Fibroblast of lung (primary cell): ENCODE measurements around the gene PFAS. TPM values are rescaled to one million over a fixed set of nuclear protein-coding genes. Genes with fewer than 3 reads are reported as not detected.

Source experiments
- DNase-seq, 2 donors: peaks; one replicate each; pipeline versions ENCODE4 v3.0.0 to v3.0.0-alpha.2; 2010; ENCODE audit warnings: low read depth in 2 of 2
- H2AFZ ChIP-seq: 2 replicates; pipeline ENCODE4 v1.5.1; 2012; ENCODE audit warnings: low read length, control low read depth, inconsistent platforms
- H3K27ac ChIP-seq: 2 replicates; pipeline ENCODE4 v1.5.1; 2011; ENCODE audit warnings: low read length, control low read depth; ENCODE audit not compliant: insufficient read depth
- H3K27me3 ChIP-seq: 2 replicates; pipeline ENCODE4 v1.5.1; 2011; ENCODE audit warnings: mild to moderate bottlenecking, low read length; ENCODE audit not compliant: control insufficient read depth, insufficient read depth
- H3K36me3 ChIP-seq: 2 replicates; pipeline ENCODE4 v1.5.1; 2011; ENCODE audit warnings: low read length; ENCODE audit not compliant: control insufficient read depth, insufficient read depth
- H3K4me1 ChIP-seq: 2 replicates; pipeline ENCODE4 v1.5.1; 2011; ENCODE audit warnings: low read length; ENCODE audit not compliant: control insufficient read depth, insufficient read depth; ENCODE audit errors: extremely low read depth
- H3K4me2 ChIP-seq: 2 replicates; pipeline ENCODE4 v1.5.1; 2011; ENCODE audit warnings: low read length, control low read depth; ENCODE audit not compliant: insufficient read depth; ENCODE audit errors: extremely low read depth
- H3K4me3 ChIP-seq, 4 experiments: fragments of 200-600 bp in 1 of 4; sonication (generic) in 1 of 4; replicated peaks in 1 of 4; 2 replicates each; pipeline ENCODE4 v1.5.1; 2011 to 2016; ENCODE audit warnings: low read length in 4 of 4, low read depth in 3 of 4, mild to moderate bottlenecking in 3 of 4, control low read depth in 2 of 4, inconsistent platforms in 1 of 4, mixed read lengths in 1 of 4; ENCODE audit not compliant: insufficient read depth in 1 of 4; ENCODE audit errors: control extremely low read depth in 1 of 4
- H3K79me2 ChIP-seq: 2 replicates; pipeline ENCODE4 v1.5.1; 2012; ENCODE audit warnings: mild to moderate bottlenecking, low read length, inconsistent platforms; ENCODE audit not compliant: control insufficient read depth, insufficient read depth
- H3K9ac ChIP-seq: 2 replicates; pipeline ENCODE4 v1.5.1; 2011; ENCODE audit warnings: mild to moderate bottlenecking, low read length, control low read depth; ENCODE audit not compliant: insufficient read depth
- H3K9me3 ChIP-seq: 2 replicates; pipeline ENCODE4 v1.5.1; 2012; ENCODE audit warnings: low read depth, low read length; ENCODE audit not compliant: control insufficient read depth, insufficient read depth
- H4K20me1 ChIP-seq: 2 replicates; pipeline ENCODE4 v1.5.1; 2011; ENCODE audit warnings: low read length; ENCODE audit not compliant: control insufficient read depth, insufficient read depth; ENCODE audit errors: extremely low read depth
- CTCF ChIP-seq, 2 donors: IDR thresholded peaks in 1 of 2; conservative IDR thresholded peaks in 1 of 2; 1 replicate in 1 of 2; 2 replicates in 1 of 2; pipeline ENCODE4 v1.5.1; 2011 to 2012; ENCODE audit warnings: low read length in 2 of 2, control low read depth in 1 of 2, inconsistent platforms in 1 of 2, low read depth in 1 of 2, mild to moderate bottlenecking in 1 of 2
- EZH2 ChIP-seq: IDR thresholded peaks from 2 replicates; pipeline ENCODE4 v1.5.1; 2012; ENCODE audit warnings: low read length, control low read depth, mild to moderate bottlenecking; ENCODE audit errors: missing control alignments
- polyA plus RNA-seq, 2 donors: library from polyadenylated mRNA; depleted of rRNA in 1 of 2; stranded (reverse) in 1 of 2; unstranded in 1 of 2; fragments of >200 nt; gene quantifications; 2 replicates each; pipeline ENCODE4 v1.2.1, GENCODE V29; 2011 to 2012; ENCODE audit warnings: missing spikeins in 1 of 2
- total RNA-seq: library from RNA; depleted of rRNA; stranded (reverse); fragments of >200 nt; gene quantifications from 2 replicates; pipeline ENCODE4 v1.2.1, GENCODE V29; 2014

The PFAS gene
- total and polyA plus RNA-seq, 2 donors (not counting 1 experiment from before 2014, with no cell fraction given): 9.4 to 9.8 TPM

DNA sequence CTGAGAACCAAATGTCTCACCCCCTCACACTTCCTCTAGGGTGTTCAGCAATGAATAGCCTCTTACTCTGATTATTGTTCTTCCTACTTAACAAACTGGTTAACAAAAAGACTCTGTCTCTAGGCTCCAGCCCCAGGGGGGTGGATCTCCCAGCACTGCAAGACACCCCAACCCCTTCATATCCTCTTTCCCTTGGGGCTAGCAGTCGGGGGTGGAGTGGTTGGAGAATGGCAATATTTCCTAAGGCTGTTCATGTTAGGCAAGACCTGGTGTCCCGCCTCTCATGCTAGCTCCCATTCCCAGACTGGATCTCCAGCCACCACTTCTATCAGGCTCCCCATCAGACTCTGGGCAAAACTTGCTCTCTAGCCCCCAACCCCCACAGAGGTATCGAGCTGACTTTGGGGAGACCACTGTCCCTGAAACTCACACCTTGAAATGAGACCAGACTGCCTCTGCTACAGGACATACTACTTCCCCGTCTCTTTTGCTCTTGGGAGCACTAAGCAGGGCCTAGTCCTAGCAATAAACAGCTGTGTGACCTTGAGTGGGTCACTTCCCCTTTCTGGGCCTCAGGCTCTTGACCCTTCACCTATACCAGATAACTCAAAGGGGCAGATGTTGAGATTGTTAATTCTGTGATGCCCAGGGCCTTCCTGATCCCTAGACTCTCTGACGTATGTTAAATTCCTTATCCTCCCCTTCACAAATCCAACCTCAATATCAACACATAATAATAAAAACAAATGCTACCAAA is 43.7 kb downstream of the PFAS start:
- Histone ChIP-seq H3K36me3 (peaks cover 2% of the 10 kb centered on the region), H3K4me2 (no peak overlapping the region), H3K9me3 (no peaks in the 10 kb centered on the region), H3K4me3 (no peak overlapping the region), H3K4me1 (peaks cover 13% of the 10 kb centered on the region), H2AFZ (no peak overlapping the region), H3K9ac (no peak overlapping the region), H3K79me2 (peaks cover 4% of the 10 kb centered on the region), H4K20me1 (no peaks in the 10 kb centered on the region), H3K27me3 (no peaks in the 10 kb centered on the region), H3K27ac (no peak overlapping the region)
- DNase-seq: no peak
- no peak for TF ChIP-seq EZH2
- TF ChIP-seq CTCF (conservative IDR thresholded peaks at IDR 0.05 in 1 of 2, IDR thresholded peaks at IDR 0.05 in 1 of 2; ENCODE audit: low read depth in 1 of 2, low read length in 2 of 2): no peak

DNA sequence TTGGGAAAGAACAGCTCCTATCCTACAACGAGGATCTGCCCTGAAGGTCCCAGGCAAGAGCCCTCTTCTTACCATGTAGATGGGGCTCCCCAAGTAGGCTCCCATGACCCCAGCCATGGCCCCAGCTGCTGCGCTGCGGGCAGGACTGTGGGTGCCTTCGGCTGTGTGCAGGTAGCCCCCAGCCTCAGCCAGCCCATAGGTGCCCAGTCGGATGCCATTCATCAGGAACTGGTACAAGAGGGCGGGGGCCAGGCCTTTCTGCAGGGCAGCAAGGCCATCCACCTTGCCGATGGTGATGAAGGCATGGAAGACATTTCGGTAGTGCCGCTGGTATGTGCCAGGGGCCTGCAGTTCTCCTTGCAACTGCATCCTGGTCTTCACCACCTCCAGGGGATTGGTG is 45.3 kb downstream of the PFAS start:
- Histone ChIP-seq H3K27me3 (no peaks in the 10 kb centered on the region), H3K36me3 (peaks cover 2% of the 10 kb centered on the region), H3K4me1 (peaks cover 12% of the 10 kb centered on the region), H4K20me1 (no peaks in the 10 kb centered on the region), H3K9ac (no peak overlapping the region), H2AFZ (no peak overlapping the region), H3K9me3 (no peaks in the 10 kb centered on the region), H3K27ac (no peak overlapping the region), H3K4me3 (peak overlapping the region in 1 of 4 experiments; percentile 78), H3K79me2 (peaks cover 2% of the 10 kb centered on the region), H3K4me2 (peak overlapping the region; percentile 85)
- TF ChIP-seq CTCF (conservative IDR thresholded peaks at IDR 0.05 in 1 of 2, IDR thresholded peaks at IDR 0.05 in 1 of 2; ENCODE audit: low read depth in 1 of 2, low read length in 2 of 2) (no peak), EZH2 (no peak)
- DNase-seq: no peak

DNA sequence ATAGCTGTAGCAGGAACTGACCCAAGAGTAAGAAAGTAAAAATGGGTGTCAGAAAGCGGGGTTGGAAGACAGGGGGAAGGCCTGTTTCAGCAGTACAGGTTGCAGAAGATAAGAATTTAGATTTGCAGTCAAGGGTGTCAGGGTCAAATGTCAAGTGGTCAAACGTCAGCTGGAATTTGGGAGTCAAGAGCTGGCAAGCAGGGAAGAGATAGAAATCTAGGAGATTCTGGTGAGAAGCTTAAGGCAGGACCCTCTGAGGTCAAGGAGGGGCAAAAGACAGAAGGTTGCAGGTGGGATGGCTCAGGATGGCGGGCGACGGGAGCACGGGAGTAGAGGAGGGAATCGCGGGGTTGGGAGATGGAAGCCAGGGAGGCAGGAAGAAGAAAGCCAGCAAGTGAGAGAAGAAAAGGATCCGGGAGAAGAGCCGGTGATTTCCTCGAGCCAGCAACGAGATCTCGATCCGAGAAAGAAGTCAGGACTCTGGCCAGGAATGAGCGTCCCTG is 45.8 kb downstream of the PFAS start:
- Histone ChIP-seq H3K79me2 (no peaks in the 10 kb centered on the region), H3K4me2 (peak overlapping the region; percentile 85), H3K4me1 (peaks cover 7% of the 10 kb centered on the region), H3K27ac (peak overlapping the region; percentile 71), H3K36me3 (peaks cover 2% of the 10 kb centered on the region), H2AFZ (peak overlapping the region; percentile 88), H3K9me3 (no peaks in the 10 kb centered on the region), H4K20me1 (no peaks in the 10 kb centered on the region), H3K27me3 (no peaks in the 10 kb centered on the region), H3K9ac (peak overlapping the region; percentile 67), H3K4me3 (peak overlapping the region; percentile 61 to 87 (median 70))
- TF ChIP-seq CTCF (conservative IDR thresholded peaks at IDR 0.05 in 1 of 2, IDR thresholded peaks at IDR 0.05 in 1 of 2; ENCODE audit: low read depth in 1 of 2, low read length in 2 of 2) (no peak), EZH2 (no peak)
- no peak for DNase-seq
